HepG2 (cell line): ENCODE data around the gene MEPE. TPM values are rescaled to one million over a fixed set of nuclear protein-coding genes. Genes with fewer than 3 reads are reported as not detected.

Experiments used
- ATM ChIP-seq: fragments of 450-650 bp; IDR thresholded peaks from 2 replicates; pipeline ENCODE4 v1.7.1; 2017; ENCODE audit warnings: mild to moderate bottlenecking, borderline replicate concordance
- CREM ChIP-seq, 2 experiments: sonication (generic) in 1 of 2; formaldehyde crosslinking in 1 of 2; IDR thresholded peaks; 2 replicates each; pipeline versions ENCODE4 v1.4.0 to v1.6.1; 2016 to 2020; ENCODE audit warnings: antibody characterized with exemption in 1 of 2, mild to moderate bottlenecking in 1 of 2, missing genetic modification reagents in 1 of 2
- ETV5 ChIP-seq: IDR thresholded peaks from 2 replicates; pipeline ENCODE4 v1.6.1; 2018; ENCODE audit warnings: missing biosample characterization, missing genetic modification reagents, inconsistent platforms, borderline replicate concordance
- FOXK1 ChIP-seq: sonication (generic); formaldehyde crosslinking; IDR thresholded peaks from 2 replicates; pipeline ENCODE4 v1.4.0; 2020; ENCODE audit warnings: low read depth, missing genetic modification reagents, borderline replicate concordance
- FOXK2 ChIP-seq: fragments of 450-650 bp; IDR thresholded peaks from 2 replicates; pipeline ENCODE4 v1.6.1; 2016
- FOXO1 ChIP-seq: sonication (generic); formaldehyde crosslinking; IDR thresholded peaks from 2 replicates; pipeline ENCODE4 v1.4.0; 2020; ENCODE audit warnings: missing genetic modification reagents
- GABPA ChIP-seq, 2 experiments: IDR thresholded peaks; 2 replicates each; pipeline ENCODE4 v1.6.1; 2011 to 2016; ENCODE audit warnings: low read depth in 2 of 2, low read length in 1 of 2, missing biosample characterization in 1 of 2, missing genetic modification characterization in 1 of 2
- HMG20A ChIP-seq: IDR thresholded peaks from 2 replicates; pipeline ENCODE4 v1.6.1; 2016; ENCODE audit warnings: borderline replicate concordance
- JUND ChIP-seq: sonication (generic); formaldehyde crosslinking; IDR thresholded peaks from 2 replicates; pipeline ENCODE4 v1.8.0; 2022; ENCODE audit warnings: mild to moderate bottlenecking, missing genetic modification reagents
- KDM1A ChIP-seq: IDR thresholded peaks from 2 replicates; pipeline ENCODE4 v1.6.1; 2016; ENCODE audit warnings: missing compliant biosample characterization
- MED8 ChIP-seq: sonication (generic); formaldehyde crosslinking; IDR thresholded peaks from 2 replicates; pipeline ENCODE4 v1.8.1; 2023; ENCODE audit warnings: mild to moderate bottlenecking, missing genetic modification reagents; ENCODE audit not compliant: insufficient replicate concordance
- MIER2 ChIP-seq: IDR thresholded peaks from 2 replicates; pipeline ENCODE4 v1.6.1; 2016; ENCODE audit warnings: missing biosample characterization, missing genetic modification reagents
- NCOR1 ChIP-seq: fragments of 200-600 bp; sonication (generic); IDR thresholded peaks from 2 replicates; pipeline ENCODE4 v1.7.0; 2017; ENCODE audit warnings: antibody characterized with exemption, low read length, borderline replicate concordance
- NFIC ChIP-seq: IDR thresholded peaks from 2 replicates; pipeline ENCODE4 v1.6.1; 2012; ENCODE audit warnings: mild to moderate bottlenecking, low read length, inconsistent platforms
- POGZ ChIP-seq: sonication (generic); formaldehyde crosslinking; IDR thresholded peaks from 2 replicates; pipeline ENCODE4 v1.4.0; 2020; ENCODE audit warnings: mild to moderate bottlenecking, missing genetic modification reagents
- RBFOX2 ChIP-seq: fragments of 200-400 bp; formaldehyde crosslinking; IDR thresholded peaks from 2 replicates; pipeline ENCODE4 v1.6.1; 2017; ENCODE audit warnings: low read depth, mild to moderate bottlenecking, low read length
- RCOR2 ChIP-seq: IDR thresholded peaks from 2 replicates; pipeline ENCODE4 v1.6.1; 2016; ENCODE audit warnings: missing biosample characterization, missing genetic modification reagents
- RXRA ChIP-seq: sonication (generic); formaldehyde crosslinking; IDR thresholded peaks from 2 replicates; pipeline ENCODE4 v1.5.1; 2020; ENCODE audit warnings: missing genetic modification reagents
- YEATS4 ChIP-seq: sonication (generic); formaldehyde crosslinking; IDR thresholded peaks from 2 replicates; pipeline ENCODE4 v1.4.0; 2020; ENCODE audit warnings: missing genetic modification reagents, borderline replicate concordance
- ZBTB7B ChIP-seq: sonication (generic); formaldehyde crosslinking; IDR thresholded peaks from 2 replicates; pipeline ENCODE4 v1.4.0; 2020; ENCODE audit warnings: missing genetic modification reagents
- ZFP1 ChIP-seq: IDR thresholded peaks from 2 replicates; pipeline ENCODE4 v1.6.1; 2016
- ZNF232 ChIP-seq: sonication (generic); formaldehyde crosslinking; IDR thresholded peaks from 2 replicates; pipeline ENCODE4 v1.4.0; 2020; ENCODE audit warnings: missing genetic modification reagents, borderline replicate concordance
- ZNF557 ChIP-seq: sonication (generic); formaldehyde crosslinking; IDR thresholded peaks from 2 replicates; pipeline ENCODE4 v1.4.0; 2020; ENCODE audit warnings: missing genetic modification reagents
- ZNF652 ChIP-seq: IDR thresholded peaks from 2 replicates; pipeline ENCODE4 v1.6.1; 2016; ENCODE audit warnings: low read depth, borderline replicate concordance
- polyA plus RNA-seq, 8 experiments: library from polyadenylated mRNA; depleted of rRNA in 3 of 8; stranded (reverse) in 7 of 8; unstranded in 1 of 8; fragments of >200 nt; fragmentation: Illumina TruSeq in 4 of 8; extraction: Trizol in 4 of 8; gene quantifications; 2 replicates each; pipeline versions ENCODE4 v1.2.1 to v1.2.3, GENCODE V29; 2011 to 2016; ENCODE audit warnings: low read depth in 4 of 8, missing spikeins in 1 of 8, mixed read lengths in 1 of 8; ENCODE audit not compliant: insufficient read depth in 1 of 8
- total RNA-seq, 5 experiments: library from RNA; depleted of rRNA; stranded (reverse); fragments of >200 nt; fragmentation: Illumina TruSeq; extraction: Trizol; gene quantifications; 2 replicates each; pipeline ENCODE4 v1.2.3, GENCODE V29; 2016; ENCODE audit warnings: low read depth in 1 of 5
- TF ChIP-seq, protein P1 (sequence below): sonication (generic); formaldehyde crosslinking; IDR thresholded peaks from 2 replicates; pipeline ENCODE4 v1.5.1; 2020; ENCODE audit warnings: mild to moderate bottlenecking, missing genetic modification reagents

Gene MEPE
- total and polyA plus RNA-seq, 2 of the 13 experiments (the other 11 are each of a cell fraction or from before 2014, with no cell fraction given) = 0.04 TPM; not detected in 1

DNA sequence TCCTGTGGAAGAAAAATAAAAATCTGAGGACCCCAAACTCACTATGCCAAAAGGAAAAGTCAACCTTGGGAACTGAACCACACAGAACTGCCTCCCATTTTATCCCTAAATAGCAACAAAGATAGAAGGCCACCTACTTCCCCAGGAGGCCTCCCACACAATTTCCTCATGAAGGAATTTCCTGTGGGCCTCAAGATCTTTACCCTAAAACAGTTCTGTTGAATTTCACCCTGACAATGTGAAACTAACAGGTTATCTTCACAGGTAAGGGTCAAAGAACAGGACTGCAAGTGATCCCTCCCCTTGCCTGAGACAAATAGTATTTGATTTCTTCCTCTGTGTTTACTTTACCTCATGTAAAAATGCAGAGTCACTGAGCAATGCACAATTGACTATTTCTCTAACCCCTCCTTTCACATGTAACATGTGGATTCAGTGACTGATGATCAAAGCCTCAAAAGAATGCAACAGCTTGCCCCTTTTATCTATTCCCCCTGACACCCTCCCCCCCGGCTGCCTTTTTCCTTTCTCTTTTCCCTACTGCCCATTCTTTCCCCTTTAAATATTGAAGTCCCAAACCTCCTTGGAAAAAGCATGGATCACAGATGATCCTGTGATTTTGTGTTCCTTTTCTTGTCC, 33.3 kb downstream of the MEPE start (continued):
- TF ChIP-seq, protein P1, sequence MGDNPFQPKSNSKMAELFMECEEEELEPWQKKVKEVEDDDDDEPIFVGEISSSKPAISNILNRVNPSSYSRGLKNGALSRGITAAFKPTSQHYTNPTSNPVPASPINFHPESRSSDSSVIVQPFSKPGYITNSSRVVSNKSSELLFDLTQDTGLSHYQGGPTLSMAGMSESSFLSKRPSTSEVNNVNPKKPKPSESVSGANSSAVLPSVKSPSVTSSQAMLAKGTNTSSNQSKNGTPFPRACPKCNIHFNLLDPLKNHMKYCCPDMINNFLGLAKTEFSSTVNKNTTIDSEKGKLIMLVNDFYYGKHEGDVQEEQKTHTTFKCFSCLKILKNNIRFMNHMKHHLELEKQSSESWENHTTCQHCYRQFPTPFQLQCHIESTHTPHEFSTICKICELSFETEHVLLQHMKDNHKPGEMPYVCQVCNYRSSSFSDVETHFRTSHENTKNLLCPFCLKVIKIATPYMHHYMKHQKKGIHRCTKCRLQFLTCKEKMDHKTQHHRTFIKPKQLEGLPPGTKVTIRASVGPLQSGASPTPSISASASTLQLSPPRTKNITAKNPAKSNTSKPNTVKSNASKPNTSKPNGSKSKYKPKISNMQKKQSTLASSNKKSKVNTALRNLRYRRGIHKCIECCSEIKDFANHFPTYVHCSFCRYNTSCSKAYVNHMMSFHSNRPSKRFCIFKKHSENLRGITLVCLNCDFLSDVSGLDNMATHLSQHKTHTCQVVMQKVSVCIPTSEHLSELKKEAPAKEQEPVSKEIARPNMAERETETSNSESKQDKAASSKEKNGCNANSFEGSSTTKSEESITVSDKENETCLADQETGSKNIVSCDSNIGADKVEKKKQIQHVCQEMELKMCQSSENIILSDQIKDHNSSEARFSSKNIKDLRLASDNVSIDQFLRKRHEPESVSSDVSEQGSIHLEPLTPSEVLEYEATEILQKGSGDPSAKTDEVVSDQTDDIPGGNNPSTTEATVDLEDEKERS (CRISPR knock-in tag) = peak; percentile 68; the same call in 1 of the 2 replicates
- peak; percentile 22 for TF ChIP-seq RBFOX2
- TF ChIP-seq RCOR2 (CRISPR knock-in tag) = peak; percentile 92
- TF ChIP-seq ZNF232 = peak; percentile 100
- TF ChIP-seq ZNF557 (CRISPR knock-in tag) = no peak
- TF ChIP-seq ETV5 (CRISPR knock-in tag) = peak; percentile 85
- peak; percentile 95 for TF ChIP-seq POGZ
- TF ChIP-seq ZFP1 (CRISPR knock-in tag) = peak; percentile 82
- peak; percentile 68; the same call in 1 of the 2 replicates for TF ChIP-seq ZNF652 (CRISPR knock-in tag)
- TF ChIP-seq KDM1A (CRISPR knock-in tag) = 0 out of 2 replicates have a peak, but pooled peaks have one; percentile 20
- TF ChIP-seq NFIC = peak; percentile 95
- peak; percentile 66; the same call in 1 of the 2 replicates for TF ChIP-seq RXRA (CRISPR knock-in tag)
- TF ChIP-seq FOXK1 (CRISPR knock-in tag) = peak; percentile 79; the same call in 1 of the 2 replicates
- TF ChIP-seq NCOR1 = peak; percentile 72; the same call in 1 of the 2 replicates
- 0 out of 2 replicates have a peak, but pooled peaks have one; percentile 68 for TF ChIP-seq ZBTB7B (CRISPR knock-in tag)
- no peak for TF ChIP-seq YEATS4 (CRISPR knock-in tag)
- TF ChIP-seq FOXK2 = peak; percentile 79
- peak; percentile 58; the same call in 1 of the 2 replicates for TF ChIP-seq JUND (CRISPR knock-in tag)
- TF ChIP-seq FOXO1 = peak; percentile 88
- peak; percentile 95 for TF ChIP-seq HMG20A (CRISPR knock-in tag)
- no peak for TF ChIP-seq GABPA (IDR thresholded peaks at IDR 0.05; ENCODE audit: low read depth, low read length)
- peak; percentile 31; the same call in 1 of the 2 replicates for TF ChIP-seq GABPA (CRISPR knock-in tag; IDR thresholded peaks at IDR 0.05; ENCODE audit: low read depth)
- peak; percentile 72; the same call in 1 of the 2 replicates for TF ChIP-seq MIER2 (CRISPR knock-in tag)
- TF ChIP-seq CREM (IDR thresholded peaks at IDR 0.05) = peak; percentile 92
- no peak for TF ChIP-seq CREM (CRISPR knock-in tag; IDR thresholded peaks at IDR 0.05)
- TF ChIP-seq ATM = no peak
- peak; percentile 92 for TF ChIP-seq MED8 (CRISPR knock-in tag)
